Measurements from ENCODE around the gene VSTM1.
"Not testable (repeated sequence)": the region's sequence is repeated elsewhere in the genome, so short reads cannot be mapped to it uniquely, and the experiment has no call there.

The VSTM1 gene, protein sequence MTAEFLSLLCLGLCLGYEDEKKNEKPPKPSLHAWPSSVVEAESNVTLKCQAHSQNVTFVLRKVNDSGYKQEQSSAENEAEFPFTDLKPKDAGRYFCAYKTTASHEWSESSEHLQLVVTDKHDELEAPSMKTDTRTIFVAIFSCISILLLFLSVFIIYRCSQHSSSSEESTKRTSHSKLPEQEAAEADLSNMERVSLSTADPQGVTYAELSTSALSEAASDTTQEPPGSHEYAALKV

DNA sequence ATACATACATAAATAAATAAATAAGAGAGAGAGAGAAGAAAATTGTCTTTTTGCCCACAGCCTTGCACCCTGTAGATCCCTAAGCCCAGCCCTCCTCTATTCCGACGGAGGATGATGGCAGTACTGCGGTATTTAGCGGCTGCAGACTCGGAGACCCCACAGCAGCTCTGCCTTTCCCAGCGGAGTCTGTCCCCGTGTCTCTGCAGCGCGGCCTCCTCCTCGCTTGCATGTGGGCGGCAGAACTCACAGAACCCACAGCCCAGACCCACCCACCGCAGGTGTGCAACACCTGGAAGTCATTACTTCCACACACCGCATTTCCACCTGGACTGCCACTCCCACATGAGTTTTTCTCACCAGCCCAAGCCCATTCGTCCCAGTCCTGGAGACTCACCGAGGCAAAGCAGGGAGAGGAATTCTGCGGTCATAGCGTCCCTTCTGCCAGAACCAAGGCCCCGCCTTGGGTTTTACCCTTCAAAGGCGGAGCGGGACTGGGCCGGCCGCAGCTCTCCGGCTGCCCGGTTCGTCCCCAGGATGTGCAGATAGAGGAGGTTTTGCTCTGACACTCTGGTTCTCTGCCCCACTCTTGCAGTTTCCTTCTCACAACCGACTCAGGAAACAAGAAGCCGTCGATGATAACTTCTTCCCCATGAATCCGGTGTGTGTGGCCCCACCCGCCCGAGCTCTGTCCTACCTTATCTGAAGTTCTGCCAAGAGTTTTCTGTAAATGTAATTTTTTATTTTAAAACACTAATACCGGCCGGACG, at the start of gene VSTM1:
TSS of gene VSTM1 (minus strand) at position 548 of the 767 bp plus-strand sequence. CDS start at position 428, 120 bp downstream.
- H3K4me3 ChIP-seq (ENCODE audit: low read length) = no peak within 1 kb of the TSS
- no peaks in the 10 kb centered on the region for H3K4me1 ChIP-seq (ENCODE audit: control insufficient read depth, insufficient read depth, low read length)
- no peaks in the 10 kb centered on the region for H3K9me3 ChIP-seq (ENCODE audit: control insufficient read depth, low read length)

GRCh38 chr19:54109651-54110050, 46.0 kb upstream of the VSTM1 start:
- Histone ChIP-seq H3K36me3 (ENCODE audit: control insufficient read depth, insufficient read depth, low read length) (no peaks in the 10 kb centered on the region), H3K9ac (ENCODE audit: low read length) (no peak overlapping the region), H3K4me1 (ENCODE audit: control insufficient read depth, insufficient read depth, low read length) (peaks cover 9% of the 10 kb centered on the region), H3K27me3 (ENCODE audit: control insufficient read depth, insufficient read depth, low read length) (no peaks in the 10 kb centered on the region), H3K9me3 (ENCODE audit: control insufficient read depth, low read length) (no peaks in the 10 kb centered on the region), H3K4me3 (ENCODE audit: low read length) (no peak overlapping the region)

More for the DNA sequence above, at the start of gene VSTM1:
- H3K9ac ChIP-seq (ENCODE audit: low read length) = no peak within 1 kb of the TSS
- H3K36me3 ChIP-seq (ENCODE audit: control insufficient read depth, insufficient read depth, low read length) = no peaks in the 10 kb centered on the region
- H3K27me3 ChIP-seq (ENCODE audit: control insufficient read depth, insufficient read depth, low read length) = no peaks in the 10 kb centered on the region

DNA sequence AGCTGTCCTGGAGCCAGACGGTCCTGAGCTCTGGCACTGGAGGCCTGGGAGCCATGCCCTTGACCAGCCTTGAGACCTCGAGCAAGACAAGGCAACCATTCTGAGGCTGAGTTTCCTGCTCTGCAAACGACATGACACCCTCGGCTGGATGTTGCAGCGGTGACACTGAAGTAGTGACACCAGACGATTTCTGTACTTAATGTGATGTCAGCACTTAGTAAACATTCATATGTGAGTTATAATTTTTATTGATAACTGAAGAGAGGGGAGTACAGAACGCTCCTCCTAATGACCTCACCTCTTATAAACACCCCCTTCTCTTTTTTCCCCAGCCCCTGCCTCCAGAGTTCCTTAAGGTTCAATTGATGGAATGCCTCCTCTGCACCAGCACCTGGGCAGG, 44.8 kb upstream of the VSTM1 start:
- no peaks in the 10 kb centered on the region for H3K9me3 ChIP-seq (ENCODE audit: control insufficient read depth, low read length)
- H3K36me3 ChIP-seq (ENCODE audit: control insufficient read depth, insufficient read depth, low read length) = no peaks in the 10 kb centered on the region
- no peak overlapping the region for H3K4me3 ChIP-seq (ENCODE audit: low read length)

DNA sequence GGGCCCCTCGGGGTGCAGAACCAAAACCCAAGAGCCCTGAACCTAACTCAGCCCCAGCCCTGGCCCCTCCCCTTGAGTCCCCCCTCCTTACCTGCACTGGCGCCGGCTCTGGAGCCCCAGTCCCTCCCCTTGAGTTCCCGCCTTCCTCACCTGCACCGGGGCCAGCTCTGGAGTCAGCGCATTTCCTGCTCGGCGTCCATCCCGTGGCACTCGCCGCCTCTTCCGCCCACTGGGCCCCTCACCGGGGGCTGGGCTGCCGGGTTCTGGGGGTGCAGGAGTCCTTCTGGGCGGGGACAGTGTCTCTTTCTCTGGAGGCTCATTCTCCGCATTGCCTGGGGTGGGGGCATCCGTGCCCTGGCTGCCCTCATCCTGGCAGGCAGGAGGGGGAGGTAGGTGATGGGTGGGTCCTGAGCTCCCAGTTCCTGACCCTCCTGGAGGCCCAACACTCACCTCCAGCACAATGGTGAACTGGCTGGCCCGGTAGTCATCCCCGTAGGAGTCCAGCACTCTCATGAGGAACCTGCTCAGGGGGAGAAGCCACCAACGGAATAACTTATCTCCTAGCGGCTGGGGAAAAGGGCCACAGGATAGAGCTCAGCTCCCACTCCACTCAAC, 44.3 kb upstream of the VSTM1 start:
- Histone ChIP-seq H3K9me3 (ENCODE audit: control insufficient read depth, low read length) (no peaks in the 10 kb centered on the region), H3K4me1 (ENCODE audit: control insufficient read depth, insufficient read depth, low read length) (no peaks in the 10 kb centered on the region), H3K36me3 (ENCODE audit: control insufficient read depth, insufficient read depth, low read length) (no peaks in the 10 kb centered on the region), H3K27me3 (ENCODE audit: control insufficient read depth, insufficient read depth, low read length) (no peaks in the 10 kb centered on the region), H3K9ac (ENCODE audit: low read length) (no peak overlapping the region), H3K4me3 (ENCODE audit: low read length) (no peak overlapping the region)

More for the DNA sequence above, 44.8 kb upstream of the VSTM1 start:
- Histone ChIP-seq H3K9ac (ENCODE audit: low read length) (no peak overlapping the region), H3K27me3 (ENCODE audit: control insufficient read depth, insufficient read depth, low read length) (no peaks in the 10 kb centered on the region), H3K4me1 (ENCODE audit: control insufficient read depth, insufficient read depth, low read length) (no peaks in the 10 kb centered on the region)

DNA sequence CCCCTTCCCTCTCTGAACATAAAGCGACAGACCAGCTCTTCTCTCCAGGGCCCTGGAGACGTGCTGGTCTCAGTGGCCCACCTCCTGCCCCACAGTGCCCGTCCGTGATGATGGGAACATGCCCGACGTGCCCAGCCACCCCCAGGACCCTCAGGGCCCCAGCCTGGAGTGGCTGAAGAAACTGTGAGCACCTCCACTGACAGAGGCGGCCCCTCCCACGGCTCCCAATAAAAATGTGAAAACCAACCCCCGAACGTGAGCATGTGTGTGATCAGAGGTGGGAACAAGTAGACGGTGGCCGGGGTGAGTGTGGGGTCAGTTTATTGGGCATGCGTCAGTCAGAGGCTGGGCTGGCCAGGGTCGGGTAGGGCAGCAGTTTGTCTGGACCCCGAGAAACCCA, 43.0 kb upstream of the VSTM1 start:
- H3K27me3 ChIP-seq (ENCODE audit: control insufficient read depth, insufficient read depth, low read length) = no peaks in the 10 kb centered on the region
- H3K36me3 ChIP-seq (ENCODE audit: control insufficient read depth, insufficient read depth, low read length) = no peaks in the 10 kb centered on the region
- no peaks in the 10 kb centered on the region for H3K9me3 ChIP-seq (ENCODE audit: control insufficient read depth, low read length)
- no peak overlapping the region for H3K4me3 ChIP-seq (ENCODE audit: low read length)
- H3K4me1 ChIP-seq (ENCODE audit: control insufficient read depth, insufficient read depth, low read length) = peaks cover 7% of the 10 kb centered on the region
- H3K9ac ChIP-seq (ENCODE audit: low read length) = no peak overlapping the region

GRCh38 chr19:54105796-54106195, 42.1 kb upstream of the VSTM1 start:
- Histone ChIP-seq H3K27me3 (ENCODE audit: control insufficient read depth, insufficient read depth, low read length) (no peaks in the 10 kb centered on the region), H3K36me3 (ENCODE audit: control insufficient read depth, insufficient read depth, low read length) (no peaks in the 10 kb centered on the region), H3K4me1 (ENCODE audit: control insufficient read depth, insufficient read depth, low read length) (peaks cover 7% of the 10 kb centered on the region), H3K9ac (ENCODE audit: low read length) (no peak overlapping the region), H3K9me3 (ENCODE audit: control insufficient read depth, low read length) (no peaks in the 10 kb centered on the region), H3K4me3 (ENCODE audit: low read length) (no peak overlapping the region)

GRCh38 chr19:54104998-54105715, 41.5 kb upstream of the VSTM1 start:
- no peaks in the 10 kb centered on the region for H3K27me3 ChIP-seq (ENCODE audit: control insufficient read depth, insufficient read depth, low read length)
- H3K9me3 ChIP-seq (ENCODE audit: control insufficient read depth, low read length) = no peaks in the 10 kb centered on the region
- H3K4me1 ChIP-seq (ENCODE audit: control insufficient read depth, insufficient read depth, low read length) = peaks cover 7% of the 10 kb centered on the region
- no peak overlapping the region for H3K4me3 ChIP-seq (ENCODE audit: low read length)
- no peaks in the 10 kb centered on the region for H3K36me3 ChIP-seq (ENCODE audit: control insufficient read depth, insufficient read depth, low read length)
- no peak overlapping the region for H3K9ac ChIP-seq (ENCODE audit: low read length)

GRCh38 chr19:54102421-54103169, 38.9 kb upstream of the VSTM1 start, which contains the start of gene NDUFA3:
Gene NDUFA3, plus strand, starts transcription at chr19:54102855. Its CDS starts 24 bp downstream, at chr19:54102879.
- peaks cover 7% of the 10 kb centered on the region for H3K4me1 ChIP-seq (ENCODE audit: control insufficient read depth, insufficient read depth, low read length)
- H3K9me3 ChIP-seq (ENCODE audit: control insufficient read depth, low read length) = no peaks in the 10 kb centered on the region
- H3K9ac ChIP-seq (ENCODE audit: low read length) = peak within 1 kb of the TSS; percentile 79
- H3K4me3 ChIP-seq (ENCODE audit: low read length) = peak within 1 kb of the TSS; percentile 91
- H3K27me3 ChIP-seq (ENCODE audit: control insufficient read depth, insufficient read depth, low read length) = no peaks in the 10 kb centered on the region
- no peaks in the 10 kb centered on the region for H3K36me3 ChIP-seq (ENCODE audit: control insufficient read depth, insufficient read depth, low read length)

DNA sequence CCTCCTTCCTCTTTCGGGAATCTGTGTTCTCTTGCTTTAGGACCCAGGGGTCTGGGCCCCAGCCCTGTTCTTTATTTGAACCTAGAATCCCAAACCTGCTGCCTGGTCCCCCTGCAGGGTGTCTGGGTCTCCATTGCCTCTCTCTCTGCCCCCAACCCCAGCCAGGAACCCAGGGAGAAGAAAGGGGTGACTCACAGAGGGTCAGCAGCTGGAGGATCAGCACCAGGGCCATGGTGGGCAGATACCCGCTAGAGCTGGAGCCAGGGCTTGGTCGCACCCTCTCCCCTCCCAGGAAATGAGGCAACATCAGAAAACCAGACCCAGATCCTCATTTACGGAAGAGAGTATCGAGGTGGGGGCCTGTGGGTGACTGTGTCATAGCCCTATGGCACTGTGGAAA, 36.9 kb upstream of the VSTM1 start, which contains the start of gene OSCAR:
TSS of gene OSCAR (minus strand) at position 243 of the 400 bp plus-strand sequence. CDS start at position 232, 11 bp downstream.
- peaks cover 18% of the 10 kb centered on the region for H3K4me1 ChIP-seq (ENCODE audit: control insufficient read depth, insufficient read depth, low read length)
- H3K4me3 ChIP-seq (ENCODE audit: low read length) = no peak within 1 kb of the TSS
- no peaks in the 10 kb centered on the region for H3K36me3 ChIP-seq (ENCODE audit: control insufficient read depth, insufficient read depth, low read length)
- H3K9ac ChIP-seq (ENCODE audit: low read length) = no peak within 1 kb of the TSS
- peaks cover 15% of the 10 kb centered on the region for H3K27me3 ChIP-seq (ENCODE audit: control insufficient read depth, insufficient read depth, low read length)
- no peaks in the 10 kb centered on the region for H3K9me3 ChIP-seq (ENCODE audit: control insufficient read depth, low read length)

GRCh38 chr19:54099903-54100255, 36.2 kb upstream of the VSTM1 start:
- peaks cover 22% of the 10 kb centered on the region for H3K27me3 ChIP-seq (ENCODE audit: control insufficient read depth, insufficient read depth, low read length)
- not testable (repeated sequence) for H3K36me3 ChIP-seq (ENCODE audit: control insufficient read depth, insufficient read depth, low read length); H3K9ac ChIP-seq (ENCODE audit: low read length); H3K9me3 ChIP-seq (ENCODE audit: control insufficient read depth, low read length); H3K4me3 ChIP-seq (ENCODE audit: low read length)
- H3K4me1 ChIP-seq (ENCODE audit: control insufficient read depth, insufficient read depth, low read length) = peaks cover 19% of the 10 kb centered on the region

DNA sequence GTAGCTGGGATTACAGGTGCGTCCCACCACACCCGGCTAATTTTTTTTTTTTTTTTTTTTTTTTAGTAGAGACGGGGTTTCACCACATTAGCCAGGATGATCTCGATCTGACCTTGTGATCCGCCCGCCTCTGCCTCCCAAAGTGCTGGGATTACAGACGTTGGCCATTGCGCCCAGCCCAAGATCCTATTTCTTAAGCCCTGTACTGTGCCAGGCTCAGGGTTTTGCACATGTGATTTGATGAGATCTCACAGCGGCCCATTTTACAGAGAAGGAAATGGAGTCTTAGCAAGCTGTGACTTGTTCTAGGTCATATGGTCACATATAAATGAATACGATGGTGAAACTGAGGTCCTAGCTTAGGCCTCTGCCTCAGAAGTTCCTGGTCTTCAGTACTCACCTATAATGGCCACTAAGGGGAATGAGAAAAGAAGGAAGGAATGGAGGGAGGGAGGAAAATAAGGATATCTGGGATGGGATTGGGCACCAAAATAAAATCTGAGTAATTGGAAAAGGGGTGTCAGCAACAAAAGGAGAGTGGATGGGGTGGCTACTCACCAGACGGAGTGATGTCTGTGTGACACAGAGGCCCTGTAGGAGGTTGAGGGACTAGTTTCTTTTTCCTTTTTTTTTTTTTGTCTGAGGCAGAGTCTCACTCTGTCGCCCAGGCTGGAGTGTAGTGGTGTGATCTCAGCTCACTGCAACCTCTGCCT, 35.6 kb upstream of the VSTM1 start:
- no peaks in the 10 kb centered on the region for H3K36me3 ChIP-seq (ENCODE audit: control insufficient read depth, insufficient read depth, low read length)
- H3K27me3 ChIP-seq (ENCODE audit: control insufficient read depth, insufficient read depth, low read length) = peaks cover 25% of the 10 kb centered on the region
- H3K4me3 ChIP-seq (ENCODE audit: low read length) = no peak overlapping the region
- H3K4me1 ChIP-seq (ENCODE audit: control insufficient read depth, insufficient read depth, low read length) = peaks cover 19% of the 10 kb centered on the region
- no peaks in the 10 kb centered on the region for H3K9me3 ChIP-seq (ENCODE audit: control insufficient read depth, low read length)
- no peak overlapping the region for H3K9ac ChIP-seq (ENCODE audit: low read length)
